ENCODE measurements around the gene TMEM51.

TMEM51 gene

GRCh38 chr1:15224259-15224869, 70.8 kb downstream of the TMEM51 start:
- Histone ChIP-seq H3K4me3 (ENCODE audit: insufficient read depth, low read depth, low read length, poor library complexity, severe bottlenecking) (no peak overlapping the region), H3K27me3 (replicated peaks; ENCODE audit: control insufficient read depth, insufficient read depth, low read length, poor library complexity, severe bottlenecking) (peaks cover 12% of the 10 kb centered on the region), H3K9me3 (ENCODE audit: control insufficient read depth, low read length) (no peaks in the 10 kb centered on the region), H3K36me3 (ENCODE audit: control insufficient read depth, insufficient read depth, low read length) (no peaks in the 10 kb centered on the region), H3K4me1 (ENCODE audit: control insufficient read depth, insufficient read depth, low read length, poor library complexity, severe bottlenecking) (no peaks in the 10 kb centered on the region), H3K27ac (ENCODE audit: insufficient read depth, low read length, poor library complexity, severe bottlenecking) (no peak overlapping the region)
- DNase-seq: no peak

GRCh38 chr1:15224974-15225373, 71.4 kb downstream of the TMEM51 start:
- H3K4me1 ChIP-seq (ENCODE audit: control insufficient read depth, insufficient read depth, low read length, poor library complexity, severe bottlenecking): no peaks in the 10 kb centered on the region

GRCh38 chr1:15225461-15225860, 71.9 kb downstream of the TMEM51 start:
- Histone ChIP-seq H3K27me3 (replicated peaks; ENCODE audit: control insufficient read depth, insufficient read depth, low read length, poor library complexity, severe bottlenecking) (peaks cover 12% of the 10 kb centered on the region), H3K9me3 (ENCODE audit: control insufficient read depth, low read length) (no peaks in the 10 kb centered on the region), H3K4me1 (ENCODE audit: control insufficient read depth, insufficient read depth, low read length, poor library complexity, severe bottlenecking) (no peaks in the 10 kb centered on the region), H3K27ac (ENCODE audit: insufficient read depth, low read length, poor library complexity, severe bottlenecking) (no peak overlapping the region), H3K4me3 (ENCODE audit: insufficient read depth, low read depth, low read length, poor library complexity, severe bottlenecking) (no peak overlapping the region), H3K36me3 (ENCODE audit: control insufficient read depth, insufficient read depth, low read length) (no peaks in the 10 kb centered on the region)
- no peak for DNase-seq

More at GRCh38 chr1:15224974-15225373, 71.4 kb downstream of the TMEM51 start:
- Histone ChIP-seq H3K9me3 (ENCODE audit: control insufficient read depth, low read length) (no peaks in the 10 kb centered on the region), H3K36me3 (ENCODE audit: control insufficient read depth, insufficient read depth, low read length) (no peaks in the 10 kb centered on the region), H3K4me3 (ENCODE audit: insufficient read depth, low read depth, low read length, poor library complexity, severe bottlenecking) (no peak overlapping the region), H3K27ac (ENCODE audit: insufficient read depth, low read length, poor library complexity, severe bottlenecking) (no peak overlapping the region), H3K27me3 (replicated peaks; ENCODE audit: control insufficient read depth, insufficient read depth, low read length, poor library complexity, severe bottlenecking) (peaks cover 12% of the 10 kb centered on the region)
- no peak for DNase-seq

GRCh38 chr1:15226388-15227255, 73.1 kb downstream of the TMEM51 start:
- no peaks in the 10 kb centered on the region for H3K9me3 ChIP-seq (ENCODE audit: control insufficient read depth, low read length)
- no peaks in the 10 kb centered on the region for H3K36me3 ChIP-seq (ENCODE audit: control insufficient read depth, insufficient read depth, low read length)
- H3K27me3 ChIP-seq (replicated peaks; ENCODE audit: control insufficient read depth, insufficient read depth, low read length, poor library complexity, severe bottlenecking): peaks cover 6% of the 10 kb centered on the region
- no peak overlapping the region for H3K4me3 ChIP-seq (ENCODE audit: insufficient read depth, low read depth, low read length, poor library complexity, severe bottlenecking)
- H3K27ac ChIP-seq (ENCODE audit: insufficient read depth, low read length, poor library complexity, severe bottlenecking): no peak overlapping the region
- no peaks in the 10 kb centered on the region for H3K4me1 ChIP-seq (ENCODE audit: control insufficient read depth, insufficient read depth, low read length, poor library complexity, severe bottlenecking)
- DNase-seq: no peak

GRCh38 chr1:15229707-15230131, 76.2 kb downstream of the TMEM51 start:
- no peaks in the 10 kb centered on the region for H3K4me1 ChIP-seq (ENCODE audit: control insufficient read depth, insufficient read depth, low read length, poor library complexity, severe bottlenecking)
- DNase-seq: no peak

GRCh38 chr1:15231714-15232201, 78.2 kb downstream of the TMEM51 start:
- Histone ChIP-seq H3K27me3 (replicated peaks; ENCODE audit: control insufficient read depth, insufficient read depth, low read length, poor library complexity, severe bottlenecking) (no peaks in the 10 kb centered on the region), H3K4me3 (ENCODE audit: insufficient read depth, low read depth, low read length, poor library complexity, severe bottlenecking) (no peak overlapping the region), H3K9me3 (ENCODE audit: control insufficient read depth, low read length) (no peaks in the 10 kb centered on the region), H3K36me3 (ENCODE audit: control insufficient read depth, insufficient read depth, low read length) (no peaks in the 10 kb centered on the region), H3K27ac (ENCODE audit: insufficient read depth, low read length, poor library complexity, severe bottlenecking) (no peak overlapping the region), H3K4me1 (ENCODE audit: control insufficient read depth, insufficient read depth, low read length, poor library complexity, severe bottlenecking) (no peaks in the 10 kb centered on the region)
- DNase-seq: no peak

More at GRCh38 chr1:15229707-15230131, 76.2 kb downstream of the TMEM51 start:
- Histone ChIP-seq H3K27me3 (replicated peaks; ENCODE audit: control insufficient read depth, insufficient read depth, low read length, poor library complexity, severe bottlenecking) (no peaks in the 10 kb centered on the region), H3K4me3 (ENCODE audit: insufficient read depth, low read depth, low read length, poor library complexity, severe bottlenecking) (no peak overlapping the region), H3K9me3 (ENCODE audit: control insufficient read depth, low read length) (no peaks in the 10 kb centered on the region), H3K27ac (ENCODE audit: insufficient read depth, low read length, poor library complexity, severe bottlenecking) (no peak overlapping the region), H3K36me3 (ENCODE audit: control insufficient read depth, insufficient read depth, low read length) (no peaks in the 10 kb centered on the region)

- DNase-seq: no peak
- Histone ChIP-seq H3K27ac (ENCODE audit: insufficient read depth, low read length, poor library complexity, severe bottlenecking) (no peak overlapping the region), H3K27me3 (replicated peaks; ENCODE audit: control insufficient read depth, insufficient read depth, low read length, poor library complexity, severe bottlenecking) (no peaks in the 10 kb centered on the region), H3K9me3 (ENCODE audit: control insufficient read depth, low read length) (no peaks in the 10 kb centered on the region), H3K4me1 (ENCODE audit: control insufficient read depth, insufficient read depth, low read length, poor library complexity, severe bottlenecking) (no peaks in the 10 kb centered on the region), H3K4me3 (ENCODE audit: insufficient read depth, low read depth, low read length, poor library complexity, severe bottlenecking) (no peak overlapping the region), H3K36me3 (ENCODE audit: control insufficient read depth, insufficient read depth, low read length) (no peaks in the 10 kb centered on the region)
Observed at GRCh38 chr1:15233689-15234088, 80.1 kb downstream of the TMEM51 start.

GRCh38 chr1:15236321-15236721, 82.8 kb downstream of the TMEM51 start:
- Histone ChIP-seq H3K4me3 (ENCODE audit: insufficient read depth, low read depth, low read length, poor library complexity, severe bottlenecking) (no peak overlapping the region), H3K4me1 (ENCODE audit: control insufficient read depth, insufficient read depth, low read length, poor library complexity, severe bottlenecking) (no peaks in the 10 kb centered on the region), H3K27me3 (replicated peaks; ENCODE audit: control insufficient read depth, insufficient read depth, low read length, poor library complexity, severe bottlenecking) (no peaks in the 10 kb centered on the region), H3K36me3 (ENCODE audit: control insufficient read depth, insufficient read depth, low read length) (no peaks in the 10 kb centered on the region), H3K9me3 (ENCODE audit: control insufficient read depth, low read length) (no peaks in the 10 kb centered on the region), H3K27ac (ENCODE audit: insufficient read depth, low read length, poor library complexity, severe bottlenecking) (no peak overlapping the region)
- no peak for DNase-seq

GRCh38 chr1:15236746-15237145, 83.2 kb downstream of the TMEM51 start:
- H3K9me3 ChIP-seq (ENCODE audit: control insufficient read depth, low read length): no peaks in the 10 kb centered on the region
- DNase-seq: no peak
- H3K4me3 ChIP-seq (ENCODE audit: insufficient read depth, low read depth, low read length, poor library complexity, severe bottlenecking): no peak overlapping the region
- no peaks in the 10 kb centered on the region for H3K27me3 ChIP-seq (replicated peaks; ENCODE audit: control insufficient read depth, insufficient read depth, low read length, poor library complexity, severe bottlenecking)
- no peak overlapping the region for H3K27ac ChIP-seq (ENCODE audit: insufficient read depth, low read length, poor library complexity, severe bottlenecking)
- no peaks in the 10 kb centered on the region for H3K36me3 ChIP-seq (ENCODE audit: control insufficient read depth, insufficient read depth, low read length)
- no peaks in the 10 kb centered on the region for H3K4me1 ChIP-seq (ENCODE audit: control insufficient read depth, insufficient read depth, low read length, poor library complexity, severe bottlenecking)

GRCh38 chr1:15238789-15239188, 85.2 kb downstream of the TMEM51 start:
- no peak for DNase-seq
- Histone ChIP-seq H3K27me3 (replicated peaks; ENCODE audit: control insufficient read depth, insufficient read depth, low read length, poor library complexity, severe bottlenecking) (no peaks in the 10 kb centered on the region), H3K9me3 (ENCODE audit: control insufficient read depth, low read length) (no peaks in the 10 kb centered on the region), H3K36me3 (ENCODE audit: control insufficient read depth, insufficient read depth, low read length) (no peaks in the 10 kb centered on the region), H3K27ac (ENCODE audit: insufficient read depth, low read length, poor library complexity, severe bottlenecking) (no peak overlapping the region), H3K4me3 (ENCODE audit: insufficient read depth, low read depth, low read length, poor library complexity, severe bottlenecking) (no peak overlapping the region), H3K4me1 (ENCODE audit: control insufficient read depth, insufficient read depth, low read length, poor library complexity, severe bottlenecking) (no peaks in the 10 kb centered on the region)

Measured in effector memory CD4-positive, alpha-beta T cell (primary cell).